ENCODE results near the gene LEPR.

DNA sequence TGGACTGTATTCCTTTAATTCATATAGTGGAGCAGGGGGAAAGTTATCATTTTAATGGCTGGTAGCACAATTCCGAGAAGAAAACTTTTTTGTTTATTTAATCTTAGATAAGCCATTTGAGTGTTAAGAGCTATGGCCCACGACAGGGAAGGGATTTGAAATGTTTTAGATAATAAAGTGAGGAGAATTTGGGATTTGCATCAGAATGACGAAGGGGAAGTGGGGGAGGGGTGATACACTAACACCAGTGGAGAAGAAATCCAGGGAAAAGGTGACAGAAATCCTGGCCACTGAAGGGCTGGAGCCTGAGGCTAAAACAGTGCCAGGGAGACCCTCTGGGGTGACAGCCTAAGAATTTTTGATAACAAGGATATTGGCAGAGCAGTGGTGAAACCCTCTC lies 21.0 kb downstream of the LEPR start:
- TF ChIP-seq, protein P1, sequence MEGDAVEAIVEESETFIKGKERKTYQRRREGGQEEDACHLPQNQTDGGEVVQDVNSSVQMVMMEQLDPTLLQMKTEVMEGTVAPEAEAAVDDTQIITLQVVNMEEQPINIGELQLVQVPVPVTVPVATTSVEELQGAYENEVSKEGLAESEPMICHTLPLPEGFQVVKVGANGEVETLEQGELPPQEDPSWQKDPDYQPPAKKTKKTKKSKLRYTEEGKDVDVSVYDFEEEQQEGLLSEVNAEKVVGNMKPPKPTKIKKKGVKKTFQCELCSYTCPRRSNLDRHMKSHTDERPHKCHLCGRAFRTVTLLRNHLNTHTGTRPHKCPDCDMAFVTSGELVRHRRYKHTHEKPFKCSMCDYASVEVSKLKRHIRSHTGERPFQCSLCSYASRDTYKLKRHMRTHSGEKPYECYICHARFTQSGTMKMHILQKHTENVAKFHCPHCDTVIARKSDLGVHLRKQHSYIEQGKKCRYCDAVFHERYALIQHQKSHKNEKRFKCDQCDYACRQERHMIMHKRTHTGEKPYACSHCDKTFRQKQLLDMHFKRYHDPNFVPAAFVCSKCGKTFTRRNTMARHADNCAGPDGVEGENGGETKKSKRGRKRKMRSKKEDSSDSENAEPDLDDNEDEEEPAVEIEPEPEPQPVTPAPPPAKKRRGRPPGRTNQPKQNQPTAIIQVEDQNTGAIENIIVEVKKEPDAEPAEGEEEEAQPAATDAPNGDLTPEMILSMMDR (conservative IDR thresholded peaks at IDR 0.05; ENCODE audit: low read depth, low read length) = no peak
- TF ChIP-seq EZH2 (IDR thresholded peaks at IDR 0.05; ENCODE audit: borderline replicate concordance, low read depth, low read length, poor library complexity, severe bottlenecking) = no peak

Data from A673 (cell line).